ENCODE data around the gene SLC27A5.

The SLC27A5 gene

GRCh38 chr19:58551577-58552471 lies 40.0 kb upstream of the SLC27A5 start (continued):
- TF ChIP-seq ZNF148 (tag by site-specific recombination; IDR thresholded peaks at IDR 0.05; ENCODE audit: borderline replicate concordance) (no peak), ZNF324 (tag by site-specific recombination; IDR thresholded peaks at IDR 0.05) (no peak), ZNF292 (tag by site-specific recombination; IDR thresholded peaks at IDR 0.05; ENCODE audit: borderline replicate concordance, low read depth) (no peak), ZNF549 (tag by site-specific recombination; IDR thresholded peaks at IDR 0.05) (no peak), ZBTB17 (tag by site-specific recombination; IDR thresholded peaks at IDR 0.05) (peak; percentile 76), ZFP37 (tag by site-specific recombination; IDR thresholded peaks at IDR 0.05) (peak; percentile 37; the same call in 1 of the 2 replicates), ZNF112 (tag by site-specific recombination; IDR thresholded peaks at IDR 0.05) (no peak), ZNF140 (tag by site-specific recombination; IDR thresholded peaks at IDR 0.05) (no peak), ZNF621 (tag by site-specific recombination; IDR thresholded peaks at IDR 0.05) (no peak), ZNF169 (tag by site-specific recombination; IDR thresholded peaks at IDR 0.05) (no peak), TRIM28 (IDR thresholded peaks at IDR 0.05; ENCODE audit: borderline replicate concordance, low read length) (no peak), GLIS1 (tag by site-specific recombination; IDR thresholded peaks at IDR 0.05) (no peak), ZSCAN5A (tag by site-specific recombination; IDR thresholded peaks at IDR 0.05) (no peak), ZNF677 (tag by site-specific recombination; IDR thresholded peaks at IDR 0.05) (no peak), IKZF3 (tag by site-specific recombination; IDR thresholded peaks at IDR 0.05) (peak; percentile 43; the same call in 1 of the 2 replicates), ZNF660 (tag by site-specific recombination; IDR thresholded peaks at IDR 0.05) (no peak), ZNF560 (tag by site-specific recombination; IDR thresholded peaks at IDR 0.05; ENCODE audit: borderline replicate concordance) (no peak), PRDM1 (tag by site-specific recombination; IDR thresholded peaks at IDR 0.05) (no peak), MZF1 (tag by site-specific recombination; IDR thresholded peaks at IDR 0.05; ENCODE audit: borderline replicate concordance) (peak; percentile 66; the same call in 1 of the 2 replicates), KLF1 (tag by site-specific recombination; IDR thresholded peaks at IDR 0.05) (no peak), ZNF473 (tag by site-specific recombination; IDR thresholded peaks at IDR 0.05) (no peak), HIC1 (tag by site-specific recombination; IDR thresholded peaks at IDR 0.05) (0 out of 2 replicates have a peak, but pooled peaks have one; percentile 33), ZBTB10 (tag by site-specific recombination; IDR thresholded peaks at IDR 0.05) (no peak)
